PC-9 (cell line): Measurements from ENCODE around the gene CAPN1.

Experiments used
- CTCF ChIP-seq: fragments of 200-600 bp; sonication (generic); conservative IDR thresholded peaks from 2 replicates; pipeline ENCODE4 v1.6.1; 2017; ENCODE audit warnings: mixed run types, antibody characterized with exemption, mild to moderate bottlenecking, moderate library complexity
- EZH2 ChIP-seq: fragments of 200-600 bp; sonication (generic); IDR thresholded peaks from 2 replicates; pipeline ENCODE4 v1.8.0; 2017; ENCODE audit warnings: antibody characterized with exemption, low read depth

GRCh38 chr11:65241692-65242091 lies 60.0 kb downstream of the CAPN1 start:
- no peak for TF ChIP-seq CTCF
- TF ChIP-seq EZH2, result no peak
